Progenitor cell of endocrine pancreas (in vitro differentiated cells): Measurements from ENCODE around the gene TEX19. TPM values are rescaled to one million over a fixed set of nuclear protein-coding genes. Genes with fewer than 3 reads are reported as not detected.

Source experiments
- DNase-seq: peaks from one replicate; pipeline ENCODE4 v3.0.0; 2021; ENCODE audit warnings: low spot score; ENCODE audit not compliant: unreplicated experiment
- H3K27ac Mint-ChIP-seq: 2 replicates; pipeline ENCODE4 v1.8.0; 2021; ENCODE audit warnings: mild to moderate bottlenecking, moderate library complexity, mixed read lengths
- H3K27me3 Mint-ChIP-seq: 2 replicates; pipeline ENCODE4 v1.8.0; 2021; ENCODE audit warnings: mixed read lengths
- H3K36me3 Mint-ChIP-seq: 2 replicates; pipeline ENCODE4 v1.8.0; 2022; ENCODE audit warnings: mixed read lengths; ENCODE audit not compliant: insufficient read depth
- H3K4me1 Mint-ChIP-seq: 2 replicates; pipeline ENCODE4 v1.8.0; 2021; ENCODE audit warnings: low read depth, mixed read lengths
- H3K4me3 Mint-ChIP-seq: 2 replicates; pipeline ENCODE4 v1.8.0; 2021; ENCODE audit warnings: low read depth, mild to moderate bottlenecking, moderate library complexity, mixed read lengths
- H3K9me3 Mint-ChIP-seq: 2 replicates; pipeline ENCODE4 v1.8.0; 2021; ENCODE audit warnings: low read depth, mixed read lengths
- CTCF ChIP-seq: fragments of 200-600 bp; sonication (generic); IDR thresholded peaks from one replicate; pipeline ENCODE4 v1.5.0; 2021; ENCODE audit warnings: antibody characterized with exemption, mild to moderate bottlenecking; ENCODE audit not compliant: unreplicated experiment
- total RNA-seq: library from RNA; stranded (reverse); gene quantifications from 2 replicates; pipeline ENCODE4 v1.2.1, GENCODE V29; 2021

The TEX19 gene
- total RNA-seq, 1 donor from 2014 or later = not detected

- TF ChIP-seq CTCF = no peak
- H3K27ac Mint-ChIP-seq = no peak overlapping the region
- no peaks in the 10 kb centered on the region for H3K9me3 Mint-ChIP-seq
- peaks cover 25% of the 10 kb centered on the region for H3K27me3 Mint-ChIP-seq
- DNase-seq = no peak
- H3K36me3 Mint-ChIP-seq = no peaks in the 10 kb centered on the region
- H3K4me3 Mint-ChIP-seq = no peak overlapping the region
- H3K4me1 Mint-ChIP-seq = no peaks in the 10 kb centered on the region
Observed at GRCh38 chr17:82382933-82383255, 23.8 kb downstream of the TEX19 start.

- H3K27ac Mint-ChIP-seq = no peak overlapping the region
- DNase-seq = no peak
Observed at GRCh38 chr17:82383411-82383810, 24.4 kb downstream of the TEX19 start.

GRCh38 chr17:82384051-82384729 is 25.1 kb downstream of the TEX19 start:
- Mint-ChIP-seq H3K4me1 (no peaks in the 10 kb centered on the region), H3K27ac (no peak overlapping the region), H3K9me3 (no peaks in the 10 kb centered on the region), H3K4me3 (no peak overlapping the region), H3K27me3 (peaks cover 22% of the 10 kb centered on the region), H3K36me3 (no peaks in the 10 kb centered on the region)
- DNase-seq = no peak
- TF ChIP-seq CTCF = no peak

More at GRCh38 chr17:82383411-82383810, 24.4 kb downstream of the TEX19 start:
- H3K4me3 Mint-ChIP-seq = no peak overlapping the region
- no peaks in the 10 kb centered on the region for H3K36me3 Mint-ChIP-seq
- no peaks in the 10 kb centered on the region for H3K4me1 Mint-ChIP-seq
- H3K9me3 Mint-ChIP-seq = no peaks in the 10 kb centered on the region
- no peak for TF ChIP-seq CTCF
- H3K27me3 Mint-ChIP-seq = peaks cover 25% of the 10 kb centered on the region

GRCh38 chr17:82384730-82385481 is 25.9 kb downstream of the TEX19 start:
- no peak overlapping the region for H3K4me3 Mint-ChIP-seq
- DNase-seq = no peak
- H3K4me1 Mint-ChIP-seq = no peaks in the 10 kb centered on the region
- no peak for TF ChIP-seq CTCF
- H3K27ac Mint-ChIP-seq = no peak overlapping the region
- H3K27me3 Mint-ChIP-seq = peaks cover 20% of the 10 kb centered on the region
- no peaks in the 10 kb centered on the region for H3K36me3 Mint-ChIP-seq
- H3K9me3 Mint-ChIP-seq = no peaks in the 10 kb centered on the region

GRCh38 chr17:82385559-82386254 is 26.7 kb downstream of the TEX19 start:
- no peaks in the 10 kb centered on the region for H3K4me1 Mint-ChIP-seq
- H3K9me3 Mint-ChIP-seq = no peaks in the 10 kb centered on the region
- no peaks in the 10 kb centered on the region for H3K36me3 Mint-ChIP-seq
- H3K4me3 Mint-ChIP-seq = no peak overlapping the region
- no peak for DNase-seq
- no peak overlapping the region for H3K27ac Mint-ChIP-seq
- H3K27me3 Mint-ChIP-seq = peaks cover 14% of the 10 kb centered on the region
- TF ChIP-seq CTCF = no peak
